HG02571 (cell line): ENCODE measurements around the gene PDS5A.
A peak's percentile ranks its signal among the peaks of the same experiment; 100 is the strongest.
"Not testable (repeated sequence)": the region's sequence is repeated elsewhere in the genome, so short reads cannot be mapped to it uniquely, and the experiment has no call there.

Source experiments
- ATAC-seq: cut with Tn5 transposase; IDR thresholded peaks from one replicate; pipeline ENCODE4 v1.9.1; 2021; ENCODE audit warnings: mild to moderate bottlenecking, moderate library complexity; ENCODE audit not compliant: unreplicated experiment

PDS5A gene, protein sequence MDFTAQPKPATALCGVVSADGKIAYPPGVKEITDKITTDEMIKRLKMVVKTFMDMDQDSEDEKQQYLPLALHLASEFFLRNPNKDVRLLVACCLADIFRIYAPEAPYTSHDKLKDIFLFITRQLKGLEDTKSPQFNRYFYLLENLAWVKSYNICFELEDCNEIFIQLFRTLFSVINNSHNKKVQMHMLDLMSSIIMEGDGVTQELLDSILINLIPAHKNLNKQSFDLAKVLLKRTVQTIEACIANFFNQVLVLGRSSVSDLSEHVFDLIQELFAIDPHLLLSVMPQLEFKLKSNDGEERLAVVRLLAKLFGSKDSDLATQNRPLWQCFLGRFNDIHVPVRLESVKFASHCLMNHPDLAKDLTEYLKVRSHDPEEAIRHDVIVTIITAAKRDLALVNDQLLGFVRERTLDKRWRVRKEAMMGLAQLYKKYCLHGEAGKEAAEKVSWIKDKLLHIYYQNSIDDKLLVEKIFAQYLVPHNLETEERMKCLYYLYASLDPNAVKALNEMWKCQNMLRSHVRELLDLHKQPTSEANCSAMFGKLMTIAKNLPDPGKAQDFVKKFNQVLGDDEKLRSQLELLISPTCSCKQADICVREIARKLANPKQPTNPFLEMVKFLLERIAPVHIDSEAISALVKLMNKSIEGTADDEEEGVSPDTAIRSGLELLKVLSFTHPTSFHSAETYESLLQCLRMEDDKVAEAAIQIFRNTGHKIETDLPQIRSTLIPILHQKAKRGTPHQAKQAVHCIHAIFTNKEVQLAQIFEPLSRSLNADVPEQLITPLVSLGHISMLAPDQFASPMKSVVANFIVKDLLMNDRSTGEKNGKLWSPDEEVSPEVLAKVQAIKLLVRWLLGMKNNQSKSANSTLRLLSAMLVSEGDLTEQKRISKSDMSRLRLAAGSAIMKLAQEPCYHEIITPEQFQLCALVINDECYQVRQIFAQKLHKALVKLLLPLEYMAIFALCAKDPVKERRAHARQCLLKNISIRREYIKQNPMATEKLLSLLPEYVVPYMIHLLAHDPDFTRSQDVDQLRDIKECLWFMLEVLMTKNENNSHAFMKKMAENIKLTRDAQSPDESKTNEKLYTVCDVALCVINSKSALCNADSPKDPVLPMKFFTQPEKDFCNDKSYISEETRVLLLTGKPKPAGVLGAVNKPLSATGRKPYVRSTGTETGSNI (N-terminal part only)

GRCh38 chr4:39977489-39978377 is at the start of gene PDS5A:
TSS of gene PDS5A (minus strand) at chr4:39977911. CDS start at chr4:39976577, 1,334 bp downstream.
- peak; percentile 75 for ATAC-seq

DNA sequence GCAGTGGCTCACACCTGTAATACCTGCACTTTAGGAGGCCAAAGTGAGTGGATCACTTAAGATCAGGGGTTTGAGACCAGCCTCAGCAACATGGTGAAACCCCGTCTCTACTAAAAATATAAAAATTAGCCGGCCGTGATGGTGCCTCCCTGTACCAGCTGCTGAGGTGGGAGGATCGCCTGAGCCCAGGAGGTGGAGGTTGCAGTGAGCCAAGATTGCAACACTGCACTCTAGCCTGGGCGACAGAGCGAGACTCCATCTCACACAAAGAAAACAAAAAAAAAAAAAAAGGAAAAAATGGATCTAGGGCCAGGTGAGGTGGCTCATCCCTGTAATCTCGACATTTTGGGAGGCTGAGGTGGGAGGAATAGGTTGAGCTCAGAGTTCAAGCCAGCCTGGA is 46.3 kb upstream of the PDS5A start:
- ATAC-seq: not testable (repeated sequence)

- not testable (repeated sequence) for ATAC-seq
Measured at GRCh38 chr4:40021116-40021515, 43.4 kb upstream of the PDS5A start.

- no peak for ATAC-seq
Measured at GRCh38 chr4:40020221-40020620, 42.5 kb upstream of the PDS5A start.

DNA sequence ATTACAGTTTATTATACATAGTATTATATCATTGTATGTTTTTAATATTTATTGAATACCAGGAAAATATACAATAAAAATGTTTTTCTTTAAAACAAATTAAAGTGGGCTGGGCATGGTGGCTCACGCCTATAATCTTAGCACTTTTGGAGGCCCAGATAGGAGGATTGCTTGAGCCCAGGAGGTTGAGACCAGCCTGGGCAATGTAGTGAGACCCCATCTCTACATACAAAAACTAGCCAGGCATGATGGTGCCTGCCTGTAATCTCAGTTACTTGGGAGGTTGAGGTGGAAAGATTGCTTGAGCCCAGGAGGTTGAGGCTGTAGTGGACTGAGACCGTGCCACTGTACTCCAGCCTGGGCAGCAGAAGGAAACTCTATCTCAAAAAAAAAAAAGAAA is 38.3 kb upstream of the PDS5A start:
- no peak for ATAC-seq

DNA sequence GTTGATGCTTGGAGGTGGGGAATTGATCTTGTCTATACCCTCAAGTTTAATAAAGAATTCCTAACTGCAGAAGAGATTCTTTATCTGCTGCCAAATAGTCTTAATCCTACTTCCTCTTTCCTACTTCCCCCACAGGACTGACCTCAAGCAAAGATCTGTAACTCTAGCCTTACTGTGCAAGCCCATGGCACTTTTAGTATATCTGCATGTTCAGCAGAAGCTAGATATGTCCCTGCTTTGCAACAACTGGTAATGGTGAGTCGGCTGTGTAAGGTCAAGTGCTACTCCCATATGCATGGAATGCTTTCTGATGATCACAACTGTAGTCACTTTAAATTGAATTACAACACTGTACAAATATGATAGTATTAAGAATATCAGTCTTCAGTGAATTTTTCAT is 26.3 kb upstream of the PDS5A start:
- no peak for ATAC-seq

DNA sequence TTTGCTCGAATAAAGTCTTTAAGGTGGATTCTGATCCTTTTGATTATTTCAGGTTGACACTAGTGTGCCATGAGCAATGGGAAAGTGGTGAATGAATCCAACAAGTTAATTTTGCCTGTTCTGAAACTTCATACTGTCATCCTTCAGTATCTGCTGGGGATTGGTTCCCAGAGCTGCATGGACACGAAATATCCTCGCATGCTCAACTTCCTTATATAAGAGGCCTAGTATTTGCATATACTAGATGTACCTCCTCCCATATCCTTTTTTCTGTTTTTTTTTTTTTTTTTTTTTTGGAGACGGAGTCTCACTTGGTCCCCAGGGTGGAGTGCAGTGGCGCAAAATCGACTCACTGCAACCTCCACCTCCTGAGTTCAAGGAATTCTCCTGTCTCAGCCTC is 23.0 kb upstream of the PDS5A start:
- no peak for ATAC-seq

- no peak for ATAC-seq
Measured at GRCh38 chr4:39998659-39999345, 21.1 kb upstream of the PDS5A start.

DNA sequence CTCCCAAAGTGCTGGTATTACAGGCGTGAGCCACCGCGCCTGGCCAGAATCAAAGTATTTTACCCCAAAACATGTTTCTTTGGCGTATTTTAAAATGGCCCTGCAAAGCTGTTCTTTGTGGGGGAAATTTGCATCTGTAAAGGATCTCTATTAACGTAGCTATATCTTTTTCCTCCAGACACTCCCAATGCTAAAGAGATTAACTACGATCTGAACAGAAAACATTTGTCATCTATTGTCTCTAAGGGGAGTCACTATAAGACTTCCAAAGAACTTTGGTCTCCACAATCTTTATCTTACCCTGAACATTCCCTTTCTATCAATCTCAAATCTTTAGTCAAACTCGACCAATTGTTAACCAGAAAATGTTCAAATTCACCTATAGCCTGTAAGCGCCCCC is 19.1 kb upstream of the PDS5A start:
- no peak for ATAC-seq

DNA sequence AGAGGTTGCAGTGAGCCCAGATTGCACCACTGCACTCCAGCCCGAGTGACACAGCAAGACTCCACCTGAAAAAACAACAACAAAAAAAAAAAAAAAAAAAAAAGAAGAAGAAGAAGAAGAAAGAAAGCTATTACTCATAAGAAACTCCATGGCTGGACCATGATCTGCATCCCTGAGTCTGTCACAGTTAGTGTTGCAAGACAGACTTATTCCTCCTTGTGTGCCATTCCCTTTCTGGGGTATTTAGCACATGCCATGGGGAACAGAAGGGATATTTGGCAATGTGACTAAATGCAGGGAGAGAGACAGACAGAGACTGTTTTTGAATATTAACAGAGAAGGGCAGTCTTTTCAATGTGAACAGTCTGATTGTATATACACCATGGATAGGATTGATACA is 16.7 kb upstream of the PDS5A start:
- no peak for ATAC-seq

DNA sequence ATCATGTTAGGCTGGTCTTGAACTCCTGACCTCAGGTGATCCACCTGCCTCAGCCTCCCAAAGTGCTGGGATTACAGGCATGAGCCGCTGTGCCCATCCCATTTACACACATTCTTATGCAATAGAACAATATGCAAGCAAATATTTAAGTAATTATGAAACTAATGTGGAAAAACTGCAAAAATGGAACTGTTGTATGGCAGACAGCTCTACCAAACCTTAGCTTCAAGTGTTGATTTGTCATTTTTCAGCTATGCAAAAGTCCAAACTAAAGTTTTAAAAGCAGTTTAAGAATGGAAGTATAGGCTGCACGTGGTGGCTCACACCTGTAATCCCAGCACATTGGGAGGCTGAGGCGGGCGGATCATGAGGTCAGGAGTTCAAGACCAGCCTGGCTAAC is 11.7 kb upstream of the PDS5A start:
- ATAC-seq: not testable (repeated sequence)

GRCh38 chr4:39987485-39987884 is 9.8 kb upstream of the PDS5A start:
- no peak for ATAC-seq

DNA sequence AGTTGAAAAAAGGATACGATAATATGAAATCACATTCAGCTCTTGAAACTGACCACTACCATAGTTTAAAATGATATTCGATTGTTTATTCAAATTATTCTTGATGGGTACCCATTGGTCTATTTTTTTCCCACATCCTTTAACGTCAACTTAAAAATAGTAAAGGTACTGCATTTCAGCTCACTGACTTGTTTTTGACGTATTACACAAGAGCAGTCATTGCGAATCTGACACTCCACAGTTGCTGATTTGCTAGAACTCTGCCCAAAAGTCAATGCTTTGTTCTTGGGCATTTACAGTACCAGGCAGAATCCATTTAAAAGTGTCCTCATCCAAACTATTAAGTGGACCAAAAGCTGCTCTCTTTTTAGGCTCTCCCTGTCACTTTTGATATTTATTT is 1.2 kb upstream of the PDS5A start:
- ATAC-seq: no peak

GRCh38 chr4:39978378-39978775 is 666 bp upstream of the PDS5A start:
- ATAC-seq: no peak

DNA sequence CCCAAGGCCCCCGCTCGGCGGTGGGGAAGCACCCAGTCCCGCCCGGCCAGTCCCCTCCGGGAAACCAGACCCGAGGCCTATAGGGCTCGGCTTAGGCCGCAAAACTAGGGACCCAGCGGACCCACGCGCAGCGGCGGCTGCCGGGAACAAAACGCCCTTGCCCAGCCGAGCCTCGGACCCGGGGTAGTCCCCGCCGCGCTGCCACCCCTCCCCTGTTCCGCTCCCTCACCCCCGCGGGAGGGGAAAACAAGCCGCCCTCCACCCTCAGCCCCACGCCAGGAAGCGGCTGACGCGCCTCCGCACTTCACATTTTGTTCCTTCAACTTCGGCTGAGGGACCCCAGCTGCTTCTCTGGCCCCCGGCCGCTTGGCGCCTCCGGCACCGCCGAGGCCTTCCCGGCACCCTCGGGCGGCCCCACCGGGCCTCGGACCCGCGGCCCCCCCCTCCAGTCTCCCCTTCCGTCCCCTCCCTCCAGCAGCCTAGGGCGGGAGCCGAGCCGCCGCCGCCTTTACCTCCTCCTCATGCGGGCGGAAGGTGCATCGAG is 694 bp downstream of the PDS5A start:
- peak; percentile 16 for ATAC-seq

DNA sequence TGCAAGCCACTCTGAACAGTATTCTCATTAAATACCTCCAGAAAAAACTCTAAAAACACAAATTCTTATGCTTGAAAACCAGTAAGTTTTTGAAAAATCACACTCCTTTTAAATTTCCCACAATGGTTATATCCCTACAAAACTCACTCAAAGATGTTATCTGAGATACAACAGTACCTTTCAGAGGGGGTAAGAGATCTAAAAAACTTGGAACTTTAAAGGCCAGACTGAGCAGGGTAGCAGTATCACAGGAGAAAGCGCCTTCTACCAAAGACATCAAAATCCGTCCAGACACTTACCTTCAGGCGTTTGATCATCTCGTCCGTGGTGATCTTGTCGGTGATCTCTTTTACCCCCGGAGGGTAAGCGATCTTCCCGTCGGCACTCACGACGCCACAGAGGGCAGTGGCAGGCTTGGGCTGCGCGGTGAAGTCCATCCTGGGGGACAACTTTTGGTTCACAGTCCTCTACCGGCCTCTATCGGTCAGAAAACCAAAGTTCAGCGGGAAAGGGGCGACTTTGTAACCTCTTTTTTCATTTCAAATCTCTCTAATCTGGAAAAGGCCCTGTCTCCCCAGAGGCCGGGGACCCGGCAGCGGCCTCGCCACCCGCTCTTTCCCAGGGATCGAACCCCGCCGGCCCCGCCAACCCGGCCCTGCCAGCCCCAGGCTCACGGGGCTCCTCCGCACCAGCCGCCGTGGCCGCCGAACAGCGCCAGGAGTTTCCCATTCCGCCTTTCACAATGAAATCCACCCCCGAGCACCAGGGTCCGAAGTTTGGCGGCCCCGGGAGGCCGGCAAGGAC is 1.4 kb downstream of the PDS5A start:
- peak; percentile 35 for ATAC-seq

DNA sequence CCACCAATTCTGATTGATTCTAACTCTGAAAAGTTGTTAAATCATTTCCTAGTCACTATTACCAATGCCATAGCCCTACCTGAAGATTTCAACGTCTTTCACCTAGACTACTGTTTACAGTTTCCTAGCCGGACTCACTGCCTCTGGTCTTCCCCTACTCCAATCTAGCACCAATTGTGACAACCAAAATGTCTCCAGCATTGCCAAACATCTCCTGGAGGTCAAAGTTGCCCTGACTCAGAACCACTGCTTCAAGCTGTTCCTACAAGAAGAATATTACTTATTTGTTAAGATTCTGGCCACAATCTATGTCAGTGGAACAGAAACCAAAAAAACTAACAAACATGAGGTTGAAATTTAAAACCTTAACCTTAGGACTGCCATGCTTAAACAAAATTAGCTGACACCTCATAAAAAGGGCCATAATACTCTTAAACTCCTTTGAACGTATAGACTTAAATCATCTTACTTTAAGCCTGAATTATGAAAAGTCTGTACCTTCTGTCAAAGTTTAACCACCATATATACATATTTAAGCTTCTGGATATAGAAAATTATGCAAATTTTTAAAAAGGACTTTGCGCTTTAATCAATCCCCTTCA is 2.1 kb downstream of the PDS5A start:
- ATAC-seq: no peak

DNA sequence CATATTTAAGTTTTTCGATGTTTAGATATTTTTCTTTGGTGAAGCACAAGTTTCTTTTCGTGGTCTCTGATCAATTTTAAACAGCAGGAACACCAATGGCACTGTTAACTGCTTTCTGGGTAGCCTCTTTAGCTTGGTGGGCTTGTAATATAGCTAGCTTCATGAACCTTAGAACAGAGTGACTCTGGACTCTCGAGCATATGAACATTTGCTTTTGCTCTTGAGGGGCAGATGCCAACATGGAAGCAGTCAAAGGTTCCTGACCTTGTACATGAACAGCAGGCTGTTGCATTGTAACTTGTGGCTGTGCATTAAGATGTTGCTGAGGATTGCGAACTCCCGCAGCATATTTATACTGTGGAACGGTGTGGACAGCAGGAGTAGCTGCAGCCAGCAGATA is 4.7 kb downstream of the PDS5A start:
- not testable (repeated sequence) for ATAC-seq
